ENCODE data around the gene TBC1D22B. TPM values are rescaled to one million over a fixed set of nuclear protein-coding genes. Genes with fewer than 3 reads are reported as not detected.

Gene TBC1D22B
- total RNA-seq, 1 experiment from 2014 or later, result 12.9 TPM

DNA sequence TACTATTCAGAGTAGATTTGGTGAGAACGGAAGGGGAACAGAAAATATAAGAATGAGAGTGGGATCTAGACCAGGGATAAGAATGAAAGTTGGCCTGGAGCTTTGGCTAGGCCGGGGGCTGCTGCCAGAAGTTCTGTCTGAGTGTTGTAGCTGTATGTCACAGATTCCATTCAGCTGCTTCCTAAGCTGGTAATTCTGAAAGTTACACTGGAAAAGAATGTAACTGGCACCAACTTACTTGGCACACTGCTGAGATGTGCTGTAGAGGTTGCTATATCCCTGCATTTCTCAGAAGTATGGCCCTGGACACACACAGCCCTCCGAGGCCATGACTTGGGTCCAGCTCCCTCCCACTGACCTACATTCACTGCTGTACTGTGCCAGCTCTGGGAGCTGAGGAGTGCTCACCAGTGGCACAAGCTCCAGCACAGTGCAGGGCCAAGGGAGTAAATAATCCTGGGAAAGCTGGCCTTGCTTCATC, 26.1 kb downstream of the TBC1D22B start:
- Histone ChIP-seq H3K4me1 (ENCODE audit: insufficient read depth, low read length) (no peaks in the 10 kb centered on the region), H3K14ac (ENCODE audit: insufficient read depth, low read length) (no peak overlapping the region), H2BK12ac (ENCODE audit: insufficient read length, low read depth, low read length) (no peak overlapping the region), H3K23ac (ENCODE audit: insufficient read length, low read depth, low read length) (no peak overlapping the region), H2BK120ac (ENCODE audit: low read depth, low read length, poor library complexity, severe bottlenecking) (no peak overlapping the region), H3K79me1 (ENCODE audit: insufficient read depth, low read depth, low read length, poor library complexity, severe bottlenecking) (no peaks in the 10 kb centered on the region), H4K5ac (ENCODE audit: insufficient read length, low read depth, low read length) (no peak overlapping the region), H3K9ac (ENCODE audit: extremely low read depth, insufficient read length, low read length) (no peak overlapping the region), H2BK5ac (ENCODE audit: insufficient read length, low read length) (no peak overlapping the region), H3K27ac (ENCODE audit: insufficient read length, low read depth, low read length) (no peak overlapping the region), H3K79me2 (ENCODE audit: insufficient read depth, low read length) (no peaks in the 10 kb centered on the region), H3K9me3 (ENCODE audit: control insufficient read depth, low read depth, low read length) (no peaks in the 10 kb centered on the region), H2AK5ac (ENCODE audit: insufficient read length, low read length) (no peak overlapping the region), H2BK20ac (ENCODE audit: low read depth, low read length, poor library complexity, severe bottlenecking) (no peak overlapping the region), H4K8ac (replicated peaks; ENCODE audit: insufficient read length, low read depth, low read length) (no peak overlapping the region), H2BK15ac (ENCODE audit: low read depth, low read length) (no peak overlapping the region), H3K27me3 (ENCODE audit: insufficient read depth, low read length) (no peaks in the 10 kb centered on the region), H3K56ac (ENCODE audit: insufficient read length, low read depth, low read length) (no peak overlapping the region), H4K91ac (ENCODE audit: insufficient read length, low read depth, low read length) (no peak overlapping the region), H3K4ac (ENCODE audit: low read depth, low read length) (no peak overlapping the region), H3K18ac (ENCODE audit: insufficient read length, low read depth, low read length) (no peak overlapping the region), H3T11ph (ENCODE audit: low read length) (no peak overlapping the region), H3K4me2 (ENCODE audit: insufficient read depth, insufficient read length, low read length) (no peak overlapping the region), H3K23me2 (ENCODE audit: insufficient read length, low read depth, low read length, poor library complexity, severe bottlenecking) (no peaks in the 10 kb centered on the region), H4K20me1 (ENCODE audit: control insufficient read depth, insufficient read depth, insufficient read length) (peaks cover 2% of the 10 kb centered on the region), H2AFZ (ENCODE audit: low read length) (no peak overlapping the region)
- H3K4me3 Mint-ChIP-seq, result no peak overlapping the region
- whole genome bisulfite sequencing (ENCODE audit: extremely low coverage, insufficient read length, low lambda C conversion rate), result no CpG with 5 or more reads among the region's 3 CpGs
- TF ChIP-seq, protein P1, sequence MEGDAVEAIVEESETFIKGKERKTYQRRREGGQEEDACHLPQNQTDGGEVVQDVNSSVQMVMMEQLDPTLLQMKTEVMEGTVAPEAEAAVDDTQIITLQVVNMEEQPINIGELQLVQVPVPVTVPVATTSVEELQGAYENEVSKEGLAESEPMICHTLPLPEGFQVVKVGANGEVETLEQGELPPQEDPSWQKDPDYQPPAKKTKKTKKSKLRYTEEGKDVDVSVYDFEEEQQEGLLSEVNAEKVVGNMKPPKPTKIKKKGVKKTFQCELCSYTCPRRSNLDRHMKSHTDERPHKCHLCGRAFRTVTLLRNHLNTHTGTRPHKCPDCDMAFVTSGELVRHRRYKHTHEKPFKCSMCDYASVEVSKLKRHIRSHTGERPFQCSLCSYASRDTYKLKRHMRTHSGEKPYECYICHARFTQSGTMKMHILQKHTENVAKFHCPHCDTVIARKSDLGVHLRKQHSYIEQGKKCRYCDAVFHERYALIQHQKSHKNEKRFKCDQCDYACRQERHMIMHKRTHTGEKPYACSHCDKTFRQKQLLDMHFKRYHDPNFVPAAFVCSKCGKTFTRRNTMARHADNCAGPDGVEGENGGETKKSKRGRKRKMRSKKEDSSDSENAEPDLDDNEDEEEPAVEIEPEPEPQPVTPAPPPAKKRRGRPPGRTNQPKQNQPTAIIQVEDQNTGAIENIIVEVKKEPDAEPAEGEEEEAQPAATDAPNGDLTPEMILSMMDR (conservative IDR thresholded peaks at IDR 0.05), result no peak
- H3K36me3 Mint-ChIP-seq (ENCODE audit: insufficient read depth in 1 of 3, low read depth in 3 of 3), result peaks cover 24 to 66% (median 62%) of the 10 kb centered on the region in 3 experiments; a peak in 6 of 7 replicates
- no peak for DNase-seq
- no peaks in the 10 kb centered on the region for H3K4me1 Mint-ChIP-seq
- no peak overlapping the region for H3K27ac Mint-ChIP-seq
- H3K9me3 Mint-ChIP-seq, result no peaks in the 10 kb centered on the region
- no peaks in the 10 kb centered on the region for H3K27me3 Mint-ChIP-seq (ENCODE audit: low read depth)
